ENCODE data around the gene TRIO. TPM values are rescaled to one million over a fixed set of nuclear protein-coding genes. Genes with fewer than 3 reads are reported as not detected.

The TRIO gene
- total RNA-seq, 3 donors from 2014 or later (not counting 1 experiment from before 2014, with no cell fraction given): 84.6 to 136 (median 94.3) TPM

GRCh38 chr5:14200312-14200990 is 57.3 kb downstream of the TRIO start:
- Mint-ChIP-seq H3K27me3 (ENCODE audit: low read depth in 2 of 2) (no peaks in the 10 kb centered on the region), H3K36me3 (no peaks in the 10 kb centered on the region), H3K9me3 (no peaks in the 10 kb centered on the region), H3K4me1 (peaks cover 17 to 49% of the 10 kb centered on the region in 2 donors), H3K4me3 (no peak overlapping the region), H3K27ac (no peak overlapping the region)
- Histone ChIP-seq H3K9me3 (ENCODE audit: control insufficient read depth, insufficient read depth, low read length) (no peaks in the 10 kb centered on the region), H3K27me3 (ENCODE audit: control insufficient read depth, insufficient read depth, low read length) (no peaks in the 10 kb centered on the region), H3K36me3 (ENCODE audit: control insufficient read depth, insufficient read depth, low read length) (no peaks in the 10 kb centered on the region), H3K4me1 (ENCODE audit: control insufficient read depth, insufficient read depth, low read length) (peaks cover 12% of the 10 kb centered on the region), H3K4me3 (ENCODE audit: low read length) (no peak overlapping the region), H3K27ac (ENCODE audit: low read length) (no peak overlapping the region)
- 88% methylated on average over 10 of the region's 11 CpGs for WGBS (ENCODE audit: insufficient coverage)
- no peak for TF ChIP-seq CTCF (IDR thresholded peaks at IDR 0.05)
- ATAC-seq: no peak
- no peak for DNase-seq
- intact Hi-C loops (cut with micrococcal nuclease): no loop called here

- no peaks in the 10 kb centered on the region for H3K9me3 Mint-ChIP-seq
- H3K27ac Mint-ChIP-seq: peak overlapping the region; percentile 6 to 83
- no peak for ATAC-seq
- DNase-seq: no peak
- Histone ChIP-seq H3K9me3 (ENCODE audit: control insufficient read depth, insufficient read depth, low read length) (no peaks in the 10 kb centered on the region), H3K36me3 (ENCODE audit: control insufficient read depth, insufficient read depth, low read length) (no peaks in the 10 kb centered on the region), H3K27ac (ENCODE audit: low read length) (no peak overlapping the region), H3K4me3 (ENCODE audit: low read length) (no peak overlapping the region), H3K4me1 (ENCODE audit: control insufficient read depth, insufficient read depth, low read length) (peaks cover 23% of the 10 kb centered on the region), H3K27me3 (ENCODE audit: control insufficient read depth, insufficient read depth, low read length) (no peaks in the 10 kb centered on the region)
- no peaks in the 10 kb centered on the region for H3K27me3 Mint-ChIP-seq (ENCODE audit: low read depth in 2 of 2)
- peaks cover 21 to 55% of the 10 kb centered on the region in 2 donors for H3K4me1 Mint-ChIP-seq
- TF ChIP-seq CTCF (IDR thresholded peaks at IDR 0.05): no peak
- 69% methylated on average over 3 of the region's 7 CpGs for WGBS (ENCODE audit: insufficient coverage)
- H3K36me3 Mint-ChIP-seq: no peaks in the 10 kb centered on the region
- no peak overlapping the region for H3K4me3 Mint-ChIP-seq
- intact Hi-C loops (cut with micrococcal nuclease): no loop called here
Observed at GRCh38 chr5:14201325-14202045, 58.3 kb downstream of the TRIO start.

- no peaks in the 10 kb centered on the region for H3K36me3 ChIP-seq (ENCODE audit: control insufficient read depth, insufficient read depth, low read length)
- WGBS (ENCODE audit: insufficient coverage): 66% methylated on average over 6 of the region's 6 CpGs
- H3K4me1 ChIP-seq (ENCODE audit: control insufficient read depth, insufficient read depth, low read length): peaks cover 29% of the 10 kb centered on the region
- peak; percentile 62 to 77 (median 65) for ATAC-seq
- intact Hi-C loops (cut with micrococcal nuclease): no loop called here
- no peak overlapping the region for H3K27ac ChIP-seq (ENCODE audit: low read length)
- H3K4me1 Mint-ChIP-seq: peaks cover 27 to 61% of the 10 kb centered on the region in 2 donors
- H3K27ac Mint-ChIP-seq: peak overlapping the region in 1 of 2 donors; percentile 83
- no peaks in the 10 kb centered on the region for H3K9me3 ChIP-seq (ENCODE audit: control insufficient read depth, insufficient read depth, low read length)
- no peak overlapping the region for H3K4me3 Mint-ChIP-seq
- DNase-seq: peak in 1 of 2 donors; percentile 6
- H3K27me3 ChIP-seq (ENCODE audit: control insufficient read depth, insufficient read depth, low read length): no peaks in the 10 kb centered on the region
- no peak overlapping the region for H3K4me3 ChIP-seq (ENCODE audit: low read length)
- H3K36me3 Mint-ChIP-seq: no peaks in the 10 kb centered on the region
- no peaks in the 10 kb centered on the region for H3K27me3 Mint-ChIP-seq (ENCODE audit: low read depth in 2 of 2)
- H3K9me3 Mint-ChIP-seq: no peaks in the 10 kb centered on the region
- TF ChIP-seq CTCF (IDR thresholded peaks at IDR 0.05): no peak
Observed at GRCh38 chr5:14202462-14202861, 59.3 kb downstream of the TRIO start.
